Activated gamma-delta T cell treated with Interleukin-2 at 50 U/mL for 16 hours (primary cell): Measurements from ENCODE around the gene ROBO4.

Source experiments
- DNase-seq: peaks from one replicate; pipeline ENCODE4 v3.0.0-alpha.2; 2020

The ROBO4 gene

GRCh38 chr11:124897674-124898262 lies at the start of gene ROBO4:
Gene ROBO4, minus strand, starts transcription at chr11:124897865. Its CDS starts 70 bp downstream, at chr11:124897795.
- DNase-seq: no peak

GRCh38 chr11:124946735-124947141 lies 49.1 kb upstream of the ROBO4 start:
- DNase-seq: no peak

GRCh38 chr11:124945826-124946225 lies 48.2 kb upstream of the ROBO4 start:
- DNase-seq: no peak

GRCh38 chr11:124944565-124944964 lies 46.9 kb upstream of the ROBO4 start:
- no peak for DNase-seq

- DNase-seq: no peak
Observed at GRCh38 chr11:124943741-124944140, 46.1 kb upstream of the ROBO4 start.

GRCh38 chr11:124943254-124943616 lies 45.6 kb upstream of the ROBO4 start:
- DNase-seq: no peak

GRCh38 chr11:124942466-124943253 lies 45.0 kb upstream of the ROBO4 start:
- no peak for DNase-seq

GRCh38 chr11:124941703-124942102 lies 44.0 kb upstream of the ROBO4 start:
- DNase-seq: no peak

- no peak for DNase-seq
Observed at GRCh38 chr11:124938970-124939369, 41.3 kb upstream of the ROBO4 start.

- DNase-seq: no peak
Observed at GRCh38 chr11:124938206-124938765, 40.6 kb upstream of the ROBO4 start.

GRCh38 chr11:124937336-124937935 lies 39.8 kb upstream of the ROBO4 start:
- DNase-seq: no peak

GRCh38 chr11:124935548-124936514 lies 38.2 kb upstream of the ROBO4 start, which contains the start of gene HEPACAM:
Gene HEPACAM, minus strand, starts transcription at chr11:124936047. Its CDS starts 41 bp downstream, at chr11:124936006.
- DNase-seq: no peak

- no peak for DNase-seq
Observed at GRCh38 chr11:124934862-124935547, 37.3 kb upstream of the ROBO4 start.

GRCh38 chr11:124930799-124931198 lies 33.1 kb upstream of the ROBO4 start:
- no peak for DNase-seq

- no peak for DNase-seq
Observed at GRCh38 chr11:124928942-124929665, 31.4 kb upstream of the ROBO4 start.

- no peak for DNase-seq
Observed at GRCh38 chr11:124923296-124923695, 25.6 kb upstream of the ROBO4 start.

GRCh38 chr11:124922831-124923230 lies 25.2 kb upstream of the ROBO4 start:
- DNase-seq: no peak

GRCh38 chr11:124920870-124921609 lies 23.4 kb upstream of the ROBO4 start:
- DNase-seq: peak; percentile 78

- no peak for DNase-seq
Observed at GRCh38 chr11:124920356-124920755, 22.7 kb upstream of the ROBO4 start.

GRCh38 chr11:124919898-124920297 lies 22.2 kb upstream of the ROBO4 start:
- no peak for DNase-seq
